ENCODE data around the gene PBX2. TPM values are rescaled to one million over a fixed set of nuclear protein-coding genes. Genes with fewer than 3 reads are reported as not detected.

The PBX2 gene
- total and polyA plus RNA-seq, 10 of the 15 experiments (the other 5 are each of a cell fraction or from before 2014, with no cell fraction given) = 0.84 to 66.5 (median 20.6) TPM

GRCh38 chr6:32177183-32177787, 12.7 kb downstream of the PBX2 start:
- peak overlapping the region; percentile 79 for H3K27ac ChIP-seq (ENCODE audit: control insufficient read depth, insufficient read depth)
- ChIA-PET SMC1A (ENCODE audit: uncharacterized antibody, unreplicated experiment) (interaction anchor here (1.0 to 4.2 kb wide), 5 partner anchors 14 to 350 kb away, joined by 3 to 41 read pairs (median 13); partner anchors contain the start of genes ATF6B, FKBPL, GPSM3 and HSPA1B), POLR2A (interaction anchor here (1.3 to 5.7 kb wide), 6 partner anchors 13 to 440 kb away, joined by 3 to 123 read pairs (median 20); partner anchors contain the start of genes ATF6B, FKBPL, GPSM3 and PBX2), CTCF (interaction anchor here (0.6 to 1.8 kb wide), 7 partner anchors 14 to 1287 kb away, joined by 3 to 6 read pairs (median 4); partner anchors contain the start of gene GPSM3), RAD21 (ENCODE audit: unreplicated experiment) (interaction anchor here (0.7 to 2.6 kb wide), 5 partner anchors 13 to 48 kb away, joined by 3 to 21 read pairs (median 5); partner anchors contain the start of genes ATF6B, GPSM3 and PBX2)
- peak overlapping the region; percentile 62 for H3K9ac ChIP-seq (ENCODE audit: control insufficient read depth, insufficient read depth, low read length)
- H3K9me3 ChIP-seq (replicated peaks; ENCODE audit: control insufficient read depth, insufficient read depth, low read length) = no peaks in the 10 kb centered on the region
- H3K36me3 ChIP-seq (ENCODE audit: control insufficient read depth in 2 of 2, insufficient read depth in 2 of 2, low read length in 1 of 2) = no peaks in the 10 kb centered on the region; a peak in 1 of 4 replicates
- no peak for DNase-seq (ENCODE audit: low read depth, low spot score)
- peaks cover 22% of the 10 kb centered on the region for H3K79me2 ChIP-seq (ENCODE audit: control insufficient read depth, insufficient read depth, low read length)
- in situ Hi-C loops (cut with MboI) = no loop called here
- H3K4me3 ChIP-seq = peak overlapping the region; percentile 64
- peaks cover 10% of the 10 kb centered on the region for H3K4me1 ChIP-seq (ENCODE audit: control insufficient read depth, insufficient read depth, low read length)
- H3K4me2 ChIP-seq (ENCODE audit: control insufficient read depth, insufficient read depth) = peak overlapping the region; percentile 65
- FAIRE-seq = no peak
- H2AFZ ChIP-seq (ENCODE audit: control insufficient read depth, low read depth, low read length) = peak overlapping the region; percentile 78
- under 1% methylated on average over 20 of the region's 20 CpGs for WGBS (ENCODE audit: insufficient coverage, insufficient replicate concordance, low lambda C conversion rate, missing lambda C conversion rate)
- TSS peak; percentile 78 for BruUV-seq (replicated peaks)
- no peaks in the 10 kb centered on the region for H3K27me3 ChIP-seq (replicated peaks in 1 of 2; ENCODE audit: control insufficient read depth in 2 of 2, insufficient read depth in 2 of 2, low read length in 1 of 2)
- intact Hi-C loops (cut with micrococcal nuclease; ENCODE audit: unreplicated experiment) = loop anchor here (2.0 kb wide), 2 partner anchors 14 to 58 kb away; partner anchors contain the start of gene PBX2
- ATAC-seq = peak; percentile 27
- H4K20me1 ChIP-seq (ENCODE audit: control insufficient read depth, insufficient read depth) = no peaks in the 10 kb centered on the region
- TF ChIP-seq, protein P1, sequence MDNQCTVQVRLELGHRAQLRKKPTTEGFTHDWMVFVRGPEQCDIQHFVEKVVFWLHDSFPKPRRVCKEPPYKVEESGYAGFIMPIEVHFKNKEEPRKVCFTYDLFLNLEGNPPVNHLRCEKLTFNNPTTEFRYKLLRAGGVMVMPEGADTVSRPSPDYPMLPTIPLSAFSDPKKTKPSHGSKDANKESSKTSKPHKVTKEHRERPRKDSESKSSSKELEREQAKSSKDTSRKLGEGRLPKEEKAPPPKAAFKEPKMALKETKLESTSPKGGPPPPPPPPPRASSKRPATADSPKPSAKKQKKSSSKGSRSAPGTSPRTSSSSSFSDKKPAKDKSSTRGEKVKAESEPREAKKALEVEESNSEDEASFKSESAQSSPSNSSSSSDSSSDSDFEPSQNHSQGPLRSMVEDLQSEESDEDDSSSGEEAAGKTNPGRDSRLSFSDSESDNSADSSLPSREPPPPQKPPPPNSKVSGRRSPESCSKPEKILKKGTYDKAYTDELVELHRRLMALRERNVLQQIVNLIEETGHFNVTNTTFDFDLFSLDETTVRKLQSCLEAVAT (IDR thresholded peaks at IDR 0.05) = peak; percentile 27
- TF ChIP-seq PAX8 (IDR thresholded peaks at IDR 0.05) (0 out of 2 replicates have a peak, but pooled peaks have one; percentile 39), GABPA (IDR thresholded peaks at IDR 0.05; ENCODE audit: low read depth) (peak; percentile 44; the same call in 1 of the 2 replicates), ETV6 (conservative IDR thresholded peaks at IDR 0.05 in 1 of 2, IDR thresholded peaks at IDR 0.05 in 1 of 2; ENCODE audit: borderline replicate concordance in 1 of 2, low read depth in 1 of 2) (no peak), SP1 (IDR thresholded peaks at IDR 0.05; ENCODE audit: low read depth, low read length) (no peak), CBFB (IDR thresholded peaks at IDR 0.05; ENCODE audit: low read depth) (no peak), STAT3 (IDR thresholded peaks at IDR 0.05; ENCODE audit: low read depth, low read length) (0 out of 2 replicates have a peak, but pooled peaks have one; percentile 28), EED (IDR thresholded peaks at IDR 0.05; ENCODE audit: low read depth) (peak; percentile 81; the same call in 1 of the 2 replicates), SMARCA5 (IDR thresholded peaks at IDR 0.05) (peak; percentile 53; the same call in 1 of the 2 replicates), MTA2 (IDR thresholded peaks at IDR 0.05; ENCODE audit: low read depth) (peak; percentile 36; the same call in 1 of the 2 replicates), RELB (IDR thresholded peaks at IDR 0.05; ENCODE audit: low read depth) (peak; percentile 84), EGR1 (IDR thresholded peaks at IDR 0.05; ENCODE audit: borderline replicate concordance in 1 of 2, low read depth in 2 of 2, low read length in 2 of 2) (no peak), ZNF274 (IDR thresholded peaks at IDR 0.05; ENCODE audit: insufficient read depth, insufficient read length) (no peak), EP300 (IDR thresholded peaks at IDR 0.05; ENCODE audit: borderline replicate concordance in 1 of 2, control insufficient read depth in 1 of 2, low read depth in 2 of 2, low read length in 2 of 2) (peak in 1 of 2 experiments; percentile 22; a peak in 1 of 4 replicates), POLR2AphosphoS5 (IDR thresholded peaks at IDR 0.05; ENCODE audit: low read length) (peak; percentile 62; the same call in 1 of the 2 replicates), ATF3 (IDR thresholded peaks at IDR 0.05; ENCODE audit: borderline replicate concordance, extremely low read depth, low read depth, low read length) (no peak), NR2C1 (IDR thresholded peaks at IDR 0.05) (0 out of 2 replicates have a peak, but pooled peaks have one; percentile 3)
